RCC 7860 (cell line): ENCODE results near the gene ENPP1.
"Not testable (repeated sequence)": the region's sequence is repeated elsewhere in the genome, so short reads cannot be mapped to it uniquely, and the experiment has no call there.

Experiments used
- DNase-seq: peaks from one replicate; pipeline ENCODE4 v3.0.0-alpha.2; 2015; ENCODE audit warnings: low spot score
- FAIRE-seq: peaks from 2 replicates; lab custom pipeline; 2012; peaks lifted over from hg19 to GRCh38; lab: Jason Lieb, UNC

Gene ENPP1

DNA sequence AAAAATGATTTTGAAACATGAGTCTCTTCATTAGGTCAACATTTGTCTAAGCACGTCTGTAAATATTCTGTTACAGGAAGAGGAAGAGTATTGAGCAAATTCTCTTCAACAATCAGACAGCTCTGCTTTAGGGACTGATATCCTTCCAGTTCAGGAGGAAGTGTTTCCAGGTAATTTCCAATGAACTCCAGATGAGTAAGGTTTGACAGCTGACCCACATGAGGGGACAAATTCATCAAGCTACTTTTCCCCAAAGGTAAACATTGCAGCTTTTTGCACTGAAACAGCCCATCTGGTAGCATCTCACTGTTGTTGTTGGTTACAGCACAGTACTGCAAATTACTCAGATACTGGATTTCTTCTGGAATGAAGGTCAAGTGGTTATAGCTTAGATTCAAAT is 18.1 kb downstream of the ENPP1 start:
- FAIRE-seq (no peak), DNase-seq (no peak)

DNA sequence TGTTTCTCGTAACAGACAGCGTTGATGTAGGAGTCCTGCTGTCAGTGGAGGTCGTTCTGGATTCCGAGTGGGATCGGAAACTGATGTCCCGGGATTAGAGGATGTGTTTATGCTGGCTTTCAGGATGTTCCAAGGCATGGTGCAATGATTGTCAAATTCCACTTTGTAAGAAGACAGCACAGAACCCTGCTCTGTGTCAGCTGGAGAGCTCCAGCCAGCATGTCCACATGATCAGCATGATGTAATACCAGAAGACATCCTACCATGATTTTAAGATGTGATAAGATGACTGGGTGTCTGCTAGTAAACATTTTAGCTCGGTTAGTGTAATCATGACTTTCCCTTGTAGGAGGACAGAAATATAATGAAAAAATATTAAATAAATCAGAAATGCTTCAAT is 20.3 kb downstream of the ENPP1 start:
- no peak for DNase-seq
- no peak for FAIRE-seq

DNA sequence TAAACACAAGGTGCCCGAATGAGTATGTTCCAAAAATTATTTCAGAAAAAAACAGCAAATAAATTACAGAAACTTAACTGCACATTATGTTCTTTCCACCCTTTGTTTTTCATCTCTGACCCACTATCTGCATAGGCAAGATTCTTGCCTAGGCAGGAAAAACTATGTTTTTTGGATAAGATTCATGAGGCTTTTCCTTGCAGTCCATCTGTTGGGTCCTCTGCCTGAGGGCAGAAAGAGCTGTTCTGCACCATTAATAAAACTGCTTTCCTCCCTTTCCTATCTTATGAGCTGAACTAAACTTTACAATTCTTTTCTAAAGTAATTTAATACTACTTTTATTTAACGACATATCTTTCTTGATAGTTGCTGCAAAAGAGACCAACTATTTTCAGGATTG is 21.1 kb downstream of the ENPP1 start:
- DNase-seq (no peak), FAIRE-seq (no peak)

DNA sequence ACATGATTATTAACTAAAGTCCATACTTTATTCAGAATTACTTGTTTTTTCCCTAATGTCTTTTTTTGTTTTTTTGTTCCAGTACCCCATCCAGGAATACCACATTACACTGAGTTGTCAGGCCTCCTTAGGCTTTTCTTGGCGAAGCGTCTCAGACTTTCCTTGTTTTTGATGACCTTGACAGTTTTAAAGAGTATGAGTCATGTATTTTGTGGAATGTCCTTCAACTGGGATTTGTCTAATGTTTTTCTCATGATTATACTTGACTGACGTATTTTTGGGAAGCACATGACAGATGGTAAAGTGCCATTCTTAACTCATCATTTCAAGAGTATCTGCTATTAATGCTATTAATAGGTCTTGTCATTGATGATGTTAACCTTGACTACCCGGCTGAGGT is 23.6 kb downstream of the ENPP1 start:
- DNase-seq, result peak; percentile 50

DNA sequence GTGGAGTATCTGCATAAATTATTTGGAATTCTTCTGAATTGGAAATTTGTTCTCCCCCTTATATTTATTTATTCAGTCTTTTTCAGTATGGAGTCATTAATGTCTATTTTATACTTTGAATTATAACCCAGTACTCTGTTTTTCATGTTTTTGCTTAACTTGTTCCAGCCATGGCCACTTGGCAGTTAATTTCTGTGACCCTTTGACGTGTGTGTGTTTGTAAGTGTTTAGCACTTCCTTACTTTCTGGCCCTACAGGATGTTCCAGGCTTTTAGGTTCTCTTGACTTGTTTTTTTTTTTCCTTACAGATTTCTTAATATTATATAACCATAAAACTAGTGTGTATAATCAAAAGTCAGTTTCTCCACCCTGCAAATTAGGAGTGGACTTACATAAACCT is 24.1 kb downstream of the ENPP1 start:
- DNase-seq, result no peak

More for the DNA sequence above, 23.6 kb downstream of the ENPP1 start:
- FAIRE-seq, result peak; percentile 83

DNA sequence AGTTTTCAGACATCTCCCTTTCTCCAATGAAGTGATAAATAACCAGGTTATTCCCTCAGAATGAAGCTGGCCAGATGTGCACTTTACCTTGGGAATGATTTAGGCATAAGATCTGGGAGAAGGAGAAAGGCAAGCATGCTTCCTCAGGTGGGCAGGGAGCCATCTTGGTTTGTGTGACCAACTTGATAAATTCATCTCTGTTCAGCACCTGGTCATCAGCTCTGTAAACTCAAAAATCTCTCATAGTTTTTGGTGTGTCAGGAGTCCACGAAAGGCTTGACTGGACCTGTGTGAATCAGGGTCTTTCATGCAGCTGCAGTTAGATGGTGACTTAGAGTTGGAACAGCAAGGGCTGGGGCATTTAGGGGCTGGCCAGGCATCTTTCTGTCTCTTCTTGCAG is 24.5 kb downstream of the ENPP1 start:
- no peak for FAIRE-seq
- DNase-seq, result no peak

More for the DNA sequence above, 24.1 kb downstream of the ENPP1 start:
- FAIRE-seq, result no peak

DNA sequence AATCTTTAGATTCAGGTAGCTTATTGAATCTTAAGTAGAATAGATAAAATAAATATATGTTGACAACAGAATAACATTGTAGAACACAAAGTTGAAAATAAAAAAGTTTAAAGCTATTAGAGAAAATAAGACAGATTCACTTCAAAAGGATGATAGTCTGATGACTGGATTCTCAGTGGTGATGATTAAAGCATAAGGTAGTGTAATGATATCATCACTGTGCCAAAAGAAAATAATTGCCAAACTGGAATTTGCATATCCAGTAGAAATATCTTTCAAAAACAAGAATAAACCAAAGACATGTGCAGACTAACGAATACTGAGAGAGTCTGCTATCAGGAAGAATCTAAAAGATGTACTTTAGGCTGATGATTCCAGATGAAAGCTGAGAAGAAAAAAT is 30.2 kb downstream of the ENPP1 start:
- FAIRE-seq (no peak), DNase-seq (no peak)

DNA sequence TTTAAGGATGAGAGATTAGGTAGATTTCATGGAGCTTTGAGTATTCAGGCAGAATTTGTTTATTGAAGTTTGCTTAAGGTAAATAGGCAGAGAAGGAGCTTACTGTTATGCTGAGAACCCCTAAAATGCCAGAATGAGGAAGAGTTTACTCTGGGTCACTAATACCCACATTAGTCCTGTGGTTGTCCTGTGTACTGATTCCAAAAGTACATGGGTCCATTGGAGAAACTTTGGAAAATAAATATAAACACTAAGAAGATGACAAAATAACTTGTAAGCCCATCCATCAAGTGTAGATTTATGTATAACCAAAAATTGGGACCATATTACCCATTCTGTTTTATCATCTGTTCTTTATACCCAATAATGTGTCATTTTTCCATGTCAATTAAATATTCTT is 31.6 kb downstream of the ENPP1 start:
- no peak for FAIRE-seq

DNA sequence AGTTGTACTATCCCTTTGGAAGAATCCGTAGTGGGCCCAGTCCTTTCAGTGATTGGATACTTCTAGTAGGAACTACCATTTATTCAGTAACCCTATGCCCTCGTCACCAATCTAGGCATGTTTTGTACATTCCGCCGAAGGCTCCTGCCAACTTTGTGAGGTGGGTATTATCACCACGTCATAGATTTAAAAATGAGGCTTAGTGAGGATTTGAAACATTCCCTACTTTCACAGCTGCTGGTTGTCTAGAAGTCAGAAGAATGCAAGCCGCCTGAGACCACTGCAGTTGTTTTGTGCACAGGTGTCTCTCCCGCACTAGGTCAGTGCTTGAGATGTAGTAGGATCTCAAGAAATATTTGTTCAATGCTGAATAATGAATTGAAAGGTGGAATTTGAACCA is 32.6 kb downstream of the ENPP1 start:
- DNase-seq (no peak), FAIRE-seq (no peak)

More for the DNA sequence above, 31.6 kb downstream of the ENPP1 start:
- no peak for DNase-seq

DNA sequence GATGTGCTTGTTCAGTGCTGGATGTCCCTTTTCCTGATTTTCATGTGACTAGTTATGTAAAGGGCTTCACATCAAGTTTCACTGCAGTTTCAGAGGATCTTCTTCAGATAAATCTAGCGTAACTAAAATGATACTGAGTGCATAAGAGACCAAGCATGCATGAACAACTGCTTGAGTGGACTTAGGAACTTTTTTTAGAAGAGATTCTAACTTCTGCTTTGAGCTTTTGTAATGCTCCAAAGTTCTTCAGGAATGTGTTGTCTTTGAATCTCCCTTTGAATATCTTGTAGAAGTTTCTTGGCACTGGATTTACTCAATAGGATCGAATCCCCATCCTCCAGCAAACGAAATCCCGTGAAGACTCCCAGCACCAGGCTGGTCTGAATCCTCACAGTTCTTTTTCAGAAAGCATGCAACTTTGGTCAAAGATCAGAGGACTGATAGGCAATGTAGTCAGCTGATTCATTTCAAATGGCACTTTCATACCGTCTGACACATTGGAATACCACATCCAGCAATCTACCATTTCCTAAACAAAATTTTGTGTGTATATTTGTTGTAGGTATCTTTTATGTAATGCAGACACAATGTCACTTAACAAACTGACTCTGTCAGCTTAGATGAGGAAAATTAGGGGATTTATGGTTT is 33.2 kb downstream of the ENPP1 start:
- FAIRE-seq, result peak; percentile 71

DNA sequence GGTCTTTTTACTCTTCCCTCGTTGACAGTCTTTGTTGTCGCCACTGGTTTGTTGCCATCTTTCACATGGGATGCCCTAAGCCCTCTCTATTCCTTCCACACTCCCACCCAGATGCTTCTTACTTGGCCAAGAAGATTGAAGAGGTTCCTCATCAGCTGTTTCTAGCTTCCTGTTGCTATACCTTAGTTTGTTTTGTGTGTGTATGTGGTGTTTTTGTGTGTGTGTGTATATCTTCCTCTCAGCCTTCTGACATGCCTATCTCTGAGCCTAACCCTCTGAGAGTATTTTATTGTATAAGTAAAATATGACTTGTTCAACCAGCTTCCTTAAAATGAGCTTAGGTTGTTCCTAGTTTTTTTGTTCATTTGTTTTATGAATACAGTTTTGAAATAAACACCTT is 35.9 kb downstream of the ENPP1 start:
- no peak for FAIRE-seq
- DNase-seq, result no peak

More for the DNA sequence above, 33.2 kb downstream of the ENPP1 start:
- DNase-seq, result peak; percentile 40

DNA sequence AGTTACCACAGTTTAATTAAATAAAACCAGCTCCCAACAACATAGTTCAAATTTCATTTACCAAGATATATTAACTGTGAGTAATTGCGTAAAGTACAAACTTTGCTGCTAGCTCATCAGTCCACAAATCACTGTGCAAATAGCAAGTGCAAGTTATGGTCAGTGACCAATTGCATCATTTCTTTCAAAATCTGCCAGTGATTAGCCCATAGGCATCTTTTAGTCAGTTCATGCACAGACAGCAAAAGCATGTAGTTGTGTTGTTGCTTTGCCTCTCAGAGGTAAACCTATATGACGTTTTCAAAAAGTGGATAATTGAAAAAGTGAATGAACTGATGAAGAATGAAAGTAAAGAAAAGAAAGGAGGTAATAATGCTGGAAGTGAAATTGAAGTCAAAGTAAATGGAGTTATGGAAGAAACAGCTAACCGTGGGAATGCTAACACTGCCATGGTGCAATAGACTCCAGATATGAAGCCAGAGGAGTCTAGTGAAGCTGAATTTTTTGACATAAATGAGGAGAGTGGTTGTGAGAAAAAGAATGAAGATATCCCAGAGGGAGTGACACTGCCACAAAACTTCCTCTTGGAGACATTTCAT is 36.5 kb downstream of the ENPP1 start:
- DNase-seq, result no peak
- no peak for FAIRE-seq

DNA sequence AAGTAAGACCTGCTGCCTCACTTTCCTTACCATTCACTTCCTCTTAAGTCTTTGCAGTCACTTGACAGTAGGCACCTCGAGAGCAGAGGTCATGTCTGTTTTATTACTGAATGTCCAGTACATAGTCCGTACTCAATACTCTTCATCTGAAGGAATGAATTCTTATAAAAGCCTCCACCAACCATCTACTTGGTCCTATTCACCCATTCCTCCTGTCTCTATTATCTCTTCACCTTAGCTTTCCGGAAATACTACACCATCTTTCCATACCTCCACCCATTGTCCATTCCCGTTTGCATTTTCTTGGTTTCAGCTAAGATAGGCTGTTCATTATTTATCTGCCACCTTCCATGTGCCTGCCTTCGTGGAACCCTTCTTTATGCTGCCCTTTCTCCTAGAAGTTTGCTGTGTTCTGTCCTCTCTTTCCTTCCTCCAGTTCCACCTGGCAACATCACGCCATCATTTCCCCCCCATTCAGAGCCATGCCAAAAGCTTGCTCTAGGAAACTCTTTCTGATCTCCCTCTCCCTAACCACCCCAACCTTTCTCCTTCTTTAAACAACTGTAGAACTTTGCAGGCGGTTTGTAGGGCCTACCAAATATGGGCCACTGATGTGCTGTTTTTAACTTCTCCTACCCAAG is 38.3 kb downstream of the ENPP1 start:
- no peak for DNase-seq
- FAIRE-seq, result no peak

DNA sequence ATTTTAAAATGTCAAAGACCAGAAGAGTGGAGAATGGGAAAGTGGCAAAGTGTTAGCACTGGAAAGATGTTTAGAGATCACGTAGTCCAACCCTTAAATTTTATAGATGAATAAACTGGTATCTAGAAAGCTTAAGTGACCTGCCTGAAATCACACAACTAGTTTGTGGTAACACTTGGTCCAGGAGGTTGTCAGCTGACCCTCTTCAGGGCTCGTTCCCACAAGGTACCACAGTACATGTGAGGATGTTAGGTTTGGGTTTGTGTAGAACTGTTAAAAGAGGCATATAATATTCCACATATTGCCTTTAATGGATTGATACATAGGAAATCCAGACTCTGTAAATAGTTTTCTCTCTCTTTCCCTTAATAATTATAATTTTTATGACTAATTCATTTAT is 39.1 kb downstream of the ENPP1 start:
- DNase-seq (no peak), FAIRE-seq (no peak)

DNA sequence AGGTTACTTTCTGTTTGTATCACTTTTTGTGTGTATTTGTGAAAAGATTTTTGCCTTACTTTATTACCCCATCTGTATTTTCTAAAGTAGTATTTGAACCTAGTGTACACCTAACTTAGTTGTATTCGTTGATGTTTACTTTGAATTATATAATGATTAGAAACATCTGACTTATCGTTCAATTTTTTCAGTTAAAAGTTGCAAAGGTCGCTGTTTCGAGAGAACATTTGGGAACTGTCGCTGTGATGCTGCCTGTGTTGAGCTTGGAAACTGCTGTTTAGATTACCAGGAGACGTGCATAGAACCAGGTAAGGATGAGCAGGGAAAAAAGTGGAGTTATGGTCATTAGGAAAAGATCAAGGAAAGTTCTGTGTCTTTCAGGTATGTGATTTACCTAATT is 42.0 kb downstream of the ENPP1 start:
- no peak for DNase-seq
- FAIRE-seq, result no peak

DNA sequence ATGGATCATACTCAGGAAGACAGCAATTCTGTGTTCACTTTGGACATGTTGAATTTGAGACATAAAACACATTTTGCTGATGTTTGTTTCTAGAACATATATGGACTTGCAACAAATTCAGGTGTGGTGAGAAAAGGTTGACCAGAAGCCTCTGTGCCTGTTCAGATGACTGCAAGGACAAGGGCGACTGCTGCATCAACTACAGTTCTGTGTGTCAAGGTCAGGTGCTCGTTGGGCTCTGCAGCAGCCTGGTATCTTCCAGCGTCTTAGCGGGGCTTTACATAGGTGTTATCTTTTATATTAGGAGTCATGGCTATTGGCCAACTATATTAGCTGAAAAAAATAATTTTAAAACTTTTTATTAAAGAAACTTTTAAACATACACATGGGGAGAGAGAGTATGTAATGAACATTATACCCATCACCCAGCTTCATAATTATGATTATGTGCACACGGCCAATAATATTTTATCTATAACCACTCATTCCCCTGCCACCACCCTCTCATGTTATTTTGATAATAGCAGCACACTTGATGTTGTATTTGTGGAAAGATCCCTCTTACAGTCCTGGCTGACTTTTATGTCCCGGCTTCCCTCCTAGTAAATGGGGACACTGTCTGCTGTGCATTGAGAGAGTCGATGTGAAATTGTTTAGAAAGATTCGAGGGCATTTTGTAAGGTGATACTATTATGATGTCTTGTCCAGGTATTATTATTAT is 43.4 kb downstream of the ENPP1 start:
- DNase-seq (no peak), FAIRE-seq (no peak)

DNA sequence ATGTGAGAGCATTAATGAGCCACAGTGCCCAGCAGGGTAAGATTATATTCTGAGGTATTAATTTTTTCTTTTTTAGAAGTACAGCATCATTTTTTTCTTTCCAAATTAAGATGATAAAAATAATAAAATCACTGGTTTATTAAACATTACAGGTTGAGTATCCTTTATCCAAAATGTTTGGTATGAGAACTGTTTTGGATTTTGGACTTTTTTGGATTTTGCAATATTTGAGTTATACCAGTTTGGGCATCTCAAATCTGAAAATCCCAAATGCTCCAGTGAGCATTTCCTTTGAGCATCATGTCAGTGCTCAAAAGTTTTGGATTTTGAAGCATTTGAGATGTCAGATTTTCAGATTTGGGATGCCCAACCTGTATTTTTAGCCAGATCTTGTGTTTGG is 44.4 kb downstream of the ENPP1 start:
- DNase-seq (no peak), FAIRE-seq (no peak)

DNA sequence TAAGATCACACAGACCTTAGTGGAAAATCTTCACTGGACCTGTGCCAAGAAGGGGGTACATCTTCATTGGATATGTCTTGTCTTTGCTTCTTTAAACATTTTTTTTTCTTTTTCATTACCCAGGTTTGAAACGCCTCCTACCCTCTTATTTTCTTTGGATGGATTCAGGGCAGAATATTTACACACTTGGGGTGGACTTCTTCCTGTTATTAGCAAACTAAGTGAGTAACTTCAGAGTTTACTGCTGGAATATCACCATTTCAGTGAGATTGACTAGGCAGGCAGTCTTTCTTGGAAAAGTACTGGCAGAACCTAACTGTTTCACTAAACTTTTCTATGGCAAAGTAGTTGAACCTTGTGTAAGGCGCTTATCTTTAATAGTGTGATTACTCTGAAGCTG is 47.0 kb downstream of the ENPP1 start:
- DNase-seq, result no peak
- FAIRE-seq, result no peak

DNA sequence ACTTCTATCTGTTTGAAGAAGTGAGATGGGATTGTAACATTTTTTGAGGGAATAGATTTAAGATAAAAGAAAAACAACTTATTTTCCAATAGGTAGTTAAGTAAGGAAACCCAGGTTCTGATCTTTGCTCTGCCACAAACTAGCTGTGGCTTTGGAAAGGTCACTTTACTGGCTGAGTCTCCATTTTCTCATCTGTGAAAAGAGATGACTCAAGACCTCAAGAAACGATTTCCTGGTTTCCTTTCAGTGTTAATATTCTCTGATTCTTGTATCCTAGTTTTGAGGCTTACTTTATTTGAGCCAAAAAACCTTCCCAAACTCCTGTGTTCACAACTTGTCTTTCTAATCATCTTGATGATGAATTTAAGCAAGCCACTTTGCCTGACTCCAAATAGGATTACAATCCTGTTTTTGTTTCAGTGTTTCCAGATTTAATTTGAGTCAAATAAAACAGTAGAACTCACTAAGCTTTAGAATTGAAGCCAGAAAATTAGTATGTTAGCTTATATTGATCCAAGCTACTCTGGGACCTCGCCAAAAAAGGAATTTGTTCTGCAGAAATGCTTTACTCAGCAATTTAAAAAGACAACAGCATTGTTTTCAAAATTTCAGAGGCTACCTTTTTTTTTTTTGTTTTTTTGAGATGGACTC is 51.1 kb downstream of the ENPP1 start:
- FAIRE-seq (peak; percentile 93), DNase-seq (peak; percentile 51)

DNA sequence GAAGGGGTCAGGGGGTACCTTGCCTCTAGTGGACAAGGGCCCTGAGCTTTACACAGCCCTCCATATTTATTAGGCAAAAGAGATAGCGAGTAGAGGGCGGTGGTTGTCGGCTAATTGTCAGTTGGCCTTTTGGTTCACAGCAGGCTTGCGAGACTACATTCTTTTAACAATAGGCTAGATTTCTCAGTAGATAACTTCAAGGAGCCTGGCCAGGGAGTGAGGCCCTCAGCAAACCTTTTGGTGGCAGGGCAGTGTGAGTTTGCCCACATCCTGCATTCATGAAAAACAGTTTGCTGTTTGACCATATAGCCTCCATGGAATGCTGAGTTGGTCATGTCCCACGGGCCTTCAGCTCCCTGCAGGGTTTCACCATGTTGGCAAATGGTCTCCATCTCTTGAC is 51.8 kb downstream of the ENPP1 start:
- FAIRE-seq, DNase-seq: not testable (repeated sequence)

DNA sequence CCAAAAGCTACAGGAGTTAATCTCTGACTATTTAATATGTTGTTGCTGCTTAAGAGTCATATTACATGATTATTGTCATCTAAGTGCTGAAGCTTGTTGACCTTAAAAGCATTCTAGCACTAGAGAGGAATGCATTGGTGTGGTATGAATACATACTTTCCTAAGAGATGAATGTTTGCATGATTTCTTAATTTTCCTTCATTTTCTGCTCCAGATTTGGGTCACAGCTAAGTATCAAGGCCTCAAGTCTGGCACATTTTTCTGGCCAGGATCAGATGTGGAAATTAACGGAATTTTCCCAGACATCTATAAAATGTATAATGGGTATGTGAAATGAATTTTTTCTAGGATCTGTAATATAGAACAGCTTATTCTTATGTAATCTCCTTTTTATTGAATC is 53.6 kb downstream of the ENPP1 start:
- FAIRE-seq, result no peak
- no peak for DNase-seq
